MCF 10A (cell line): Measurements from ENCODE around the gene NEK6. TPM values are rescaled to one million over a fixed set of nuclear protein-coding genes. Genes with fewer than 3 reads are reported as not detected.
A peak's percentile ranks its signal among the peaks of the same experiment; 100 is the strongest.

Experiments used
- BruUV-seq: library from RNA; stranded (reverse); fragments of 400-500 nt; replicated peaks from 2 replicates; lab custom pipeline; 2021; lab: Mats Ljungman, UMichigan
- CTCF ChIA-PET: fragments of 300-600 bp; sonication (Branson Sonifier 250); formaldehyde crosslinking; extraction: SDS; loops from one replicate; lab custom pipeline; 2021; ENCODE audit warnings: antibody characterized with exemption, inconsistent platforms; lab: Yijun Ruan, JAX
- POLR2A ChIA-PET: fragments of 300-600, 350-650 bp; sonication (Branson Sonifier 250); formaldehyde crosslinking; extraction: SDS; loops from one replicate; lab custom pipeline; 2020; ENCODE audit warnings: antibody characterized with exemption, inconsistent platforms; lab: Yijun Ruan, JAX
- DNase-seq: peaks from one replicate; pipeline ENCODE4 v3.0.0-alpha.2; 2018; ENCODE audit not compliant: unreplicated experiment
- H3K27ac Mint-ChIP-seq: one replicate; pipeline ENCODE4 v1.8.0; 2022; ENCODE audit warnings: mild to moderate bottlenecking, low read depth, mixed read lengths; ENCODE audit not compliant: unreplicated experiment
- H3K27me3 Mint-ChIP-seq: one replicate; pipeline ENCODE4 v1.8.0; 2022; ENCODE audit warnings: mixed read lengths; ENCODE audit not compliant: insufficient read depth, unreplicated experiment
- H3K36me3 Mint-ChIP-seq: one replicate; pipeline ENCODE4 v1.8.0; 2022; ENCODE audit warnings: mild to moderate bottlenecking, moderate library complexity, mixed read lengths; ENCODE audit not compliant: insufficient read depth, unreplicated experiment
- H3K4me1 Mint-ChIP-seq: one replicate; pipeline ENCODE4 v1.8.0; 2022; ENCODE audit warnings: mixed read lengths; ENCODE audit not compliant: insufficient read depth, unreplicated experiment
- H3K4me3 Mint-ChIP-seq: one replicate; pipeline ENCODE4 v1.8.0; 2022; ENCODE audit warnings: mild to moderate bottlenecking, moderate library complexity, mixed read lengths; ENCODE audit not compliant: unreplicated experiment
- H3K9me3 Mint-ChIP-seq: one replicate; pipeline ENCODE4 v1.8.0; 2022; ENCODE audit warnings: mixed read lengths; ENCODE audit not compliant: unreplicated experiment
- intact Hi-C: fragments of 100-400 bp; cut with micrococcal nuclease; formaldehyde crosslinking; loops from 2 replicates; pipeline ENCODE4 v1.14.1; 2022
- total RNA-seq: library from RNA; stranded (reverse); gene quantifications from 2 replicates; pipeline ENCODE4 v1.2.3, GENCODE V29; 2022
- TF ChIP-seq, protein P1 (sequence below): fragments of 200-600 bp; IDR thresholded peaks from one replicate; pipeline ENCODE4 v1.8.0; 2022; ENCODE audit warnings: antibody characterized with exemption, mild to moderate bottlenecking; ENCODE audit not compliant: unreplicated experiment

NEK6 gene
- total RNA-seq, 1 experiment from 2014 or later: 27.5 TPM

GRCh38 chr9:124262649-124262972 is 4.9 kb downstream of the NEK6 start:
- TF ChIP-seq, protein P1, sequence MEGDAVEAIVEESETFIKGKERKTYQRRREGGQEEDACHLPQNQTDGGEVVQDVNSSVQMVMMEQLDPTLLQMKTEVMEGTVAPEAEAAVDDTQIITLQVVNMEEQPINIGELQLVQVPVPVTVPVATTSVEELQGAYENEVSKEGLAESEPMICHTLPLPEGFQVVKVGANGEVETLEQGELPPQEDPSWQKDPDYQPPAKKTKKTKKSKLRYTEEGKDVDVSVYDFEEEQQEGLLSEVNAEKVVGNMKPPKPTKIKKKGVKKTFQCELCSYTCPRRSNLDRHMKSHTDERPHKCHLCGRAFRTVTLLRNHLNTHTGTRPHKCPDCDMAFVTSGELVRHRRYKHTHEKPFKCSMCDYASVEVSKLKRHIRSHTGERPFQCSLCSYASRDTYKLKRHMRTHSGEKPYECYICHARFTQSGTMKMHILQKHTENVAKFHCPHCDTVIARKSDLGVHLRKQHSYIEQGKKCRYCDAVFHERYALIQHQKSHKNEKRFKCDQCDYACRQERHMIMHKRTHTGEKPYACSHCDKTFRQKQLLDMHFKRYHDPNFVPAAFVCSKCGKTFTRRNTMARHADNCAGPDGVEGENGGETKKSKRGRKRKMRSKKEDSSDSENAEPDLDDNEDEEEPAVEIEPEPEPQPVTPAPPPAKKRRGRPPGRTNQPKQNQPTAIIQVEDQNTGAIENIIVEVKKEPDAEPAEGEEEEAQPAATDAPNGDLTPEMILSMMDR: no peak
- no peak for DNase-seq
- POLR2A ChIA-PET: no interaction called here
- Mint-ChIP-seq H3K27me3 (no peaks in the 10 kb centered on the region), H3K4me3 (no peak overlapping the region), H3K4me1 (peaks cover 42% of the 10 kb centered on the region), H3K27ac (peak overlapping the region; percentile 78), H3K36me3 (no peaks in the 10 kb centered on the region), H3K9me3 (no peaks in the 10 kb centered on the region)
- CTCF ChIA-PET: interaction anchor here (0.7 to 1.0 kb wide), 3 partner anchors 30 to 274 kb away, joined by 3 read pairs; no protein-coding TSS in a partner anchor
- BruUV-seq: no TSS peak
- intact Hi-C loops: no loop called here

DNA sequence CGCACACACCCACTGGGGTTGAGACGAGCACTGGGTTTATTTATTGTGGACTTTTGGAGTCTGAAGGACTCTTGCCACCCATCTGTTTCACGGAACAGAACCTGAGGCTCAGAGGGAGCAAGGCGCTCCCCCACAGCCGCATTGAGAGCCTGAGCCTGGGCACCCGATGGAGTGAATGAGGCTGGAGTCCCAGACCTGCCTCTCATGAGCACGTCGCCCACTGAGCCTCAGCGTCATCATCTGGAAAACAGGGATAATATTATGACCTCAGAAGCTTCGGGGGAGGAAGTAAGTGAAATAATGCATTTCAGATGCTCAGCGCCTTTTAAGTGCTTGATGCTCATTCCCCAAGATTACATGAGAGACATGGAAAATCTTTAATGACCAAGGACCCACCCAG is 5.5 kb downstream of the NEK6 start:
- Mint-ChIP-seq H3K27ac (peak overlapping the region; percentile 78), H3K27me3 (no peaks in the 10 kb centered on the region), H3K9me3 (no peaks in the 10 kb centered on the region), H3K4me3 (no peak overlapping the region), H3K4me1 (peaks cover 47% of the 10 kb centered on the region), H3K36me3 (no peaks in the 10 kb centered on the region)
- intact Hi-C loops: no loop called here
- no peak for DNase-seq
- ChIA-PET POLR2A (no interaction called here), CTCF (no interaction called here)
- no TSS peak for BruUV-seq
- TF ChIP-seq, protein P1: no peak

DNA sequence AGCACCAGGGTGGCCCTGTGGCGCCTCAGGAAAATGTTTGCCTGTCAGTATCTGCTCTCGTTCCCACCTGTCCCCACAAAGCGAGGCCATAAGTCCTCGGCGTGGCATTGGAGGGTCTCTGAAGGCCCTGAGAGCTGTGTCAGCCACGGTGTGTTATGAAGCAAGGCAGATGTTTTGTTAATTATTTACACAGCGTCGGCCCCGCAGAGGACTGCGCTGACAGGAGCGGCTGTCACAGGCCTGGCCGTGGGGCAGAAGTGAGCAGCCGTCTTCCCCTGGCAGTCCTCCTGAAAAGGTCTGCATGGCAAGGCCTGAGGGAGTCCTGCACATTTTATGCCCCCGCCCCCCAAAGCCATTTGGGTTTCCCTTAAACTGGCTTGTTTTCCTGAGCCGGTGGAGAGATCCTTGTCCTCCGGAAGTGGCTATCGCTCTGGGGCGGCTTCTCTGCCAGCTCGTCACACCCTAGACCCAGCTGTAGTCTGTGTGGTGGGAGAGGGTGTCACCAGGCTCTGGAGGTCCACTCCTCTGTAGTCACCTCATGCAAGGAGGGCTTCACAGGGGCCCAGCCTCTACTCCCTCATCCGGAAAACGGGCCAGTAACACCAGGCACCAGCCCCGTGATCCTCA is 6.2 kb downstream of the NEK6 start:
- intact Hi-C loops: no loop called here
- ChIA-PET POLR2A (no interaction called here), CTCF (interaction anchor here (0.7 kb wide), 1 partner anchor 16 kb away, joined by 5 read pairs; no protein-coding TSS in a partner anchor)
- DNase-seq: no peak
- H3K36me3 Mint-ChIP-seq: no peaks in the 10 kb centered on the region
- no peaks in the 10 kb centered on the region for H3K27me3 Mint-ChIP-seq
- H3K27ac Mint-ChIP-seq: no peak overlapping the region
- H3K4me1 Mint-ChIP-seq: peaks cover 47% of the 10 kb centered on the region
- no TSS peak for BruUV-seq
- TF ChIP-seq, protein P1: no peak
- no peak overlapping the region for H3K4me3 Mint-ChIP-seq
- H3K9me3 Mint-ChIP-seq: no peaks in the 10 kb centered on the region

DNA sequence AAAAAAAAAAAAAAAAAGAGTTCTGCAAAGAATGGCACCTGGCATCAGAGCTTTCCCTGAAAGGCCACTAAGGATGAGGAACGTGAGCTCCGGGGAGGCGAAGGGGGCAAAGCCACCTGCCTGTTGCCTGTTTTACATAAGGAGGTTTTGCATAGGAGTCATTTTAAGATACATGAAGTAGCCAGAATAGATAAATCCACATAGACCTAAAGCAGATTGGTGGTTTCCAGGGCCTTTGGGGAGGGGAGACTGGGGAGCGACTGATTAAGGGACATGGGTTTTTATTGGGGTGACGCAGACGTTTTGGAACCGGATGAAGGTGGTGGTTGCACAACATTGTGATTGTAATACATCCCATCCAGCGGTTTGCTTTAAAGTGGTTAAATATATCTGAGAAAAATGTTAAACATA is 7.1 kb downstream of the NEK6 start:
- Mint-ChIP-seq H3K36me3 (no peaks in the 10 kb centered on the region), H3K4me1 (peaks cover 44% of the 10 kb centered on the region), H3K27ac (no peak overlapping the region), H3K9me3 (no peaks in the 10 kb centered on the region), H3K27me3 (no peaks in the 10 kb centered on the region), H3K4me3 (no peak overlapping the region)
- no TSS peak for BruUV-seq
- intact Hi-C loops: no loop called here
- peak; percentile 71 for DNase-seq
- TF ChIP-seq, protein P1: no peak
- POLR2A ChIA-PET: no interaction called here
- CTCF ChIA-PET: interaction anchor here (0.6 to 0.7 kb wide), 2 partner anchors 15 to 564 kb away, joined by 3 to 5 read pairs; no protein-coding TSS in a partner anchor
